ENCODE data around the gene EGLN2. TPM values are rescaled to one million over a fixed set of nuclear protein-coding genes. Genes with fewer than 3 reads are reported as not detected.

Gene EGLN2
- total and polyA plus RNA-seq, 2 donors (not counting 3 experiments of a cell fraction or from before 2014, with no cell fraction given): 118 to 152 TPM

DNA sequence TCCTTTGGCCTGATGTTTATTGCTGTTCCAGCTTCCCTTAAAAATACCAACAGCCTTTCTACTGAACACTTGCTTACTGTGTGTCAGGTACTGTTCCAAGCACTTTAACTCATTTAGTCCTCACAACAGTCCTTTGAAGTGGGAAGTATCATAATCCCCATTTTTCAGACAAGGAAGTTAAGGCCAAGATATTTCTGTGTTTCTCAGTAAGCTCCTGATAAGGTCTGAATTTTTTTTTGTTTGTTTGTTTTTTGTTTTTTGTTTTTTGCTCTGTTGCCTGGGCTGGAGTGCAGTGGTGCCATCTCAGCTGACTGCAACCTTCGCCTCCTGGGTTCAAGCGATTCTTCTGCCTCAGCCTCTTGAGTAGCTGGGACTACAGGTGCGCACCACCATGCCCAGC, 40.5 kb upstream of the EGLN2 start:
- FAIRE-seq (peak; percentile 31), DNase-seq (ENCODE audit: low read depth, low spot score) (no peak)
- Histone ChIP-seq H3K9me1 (replicated peaks; ENCODE audit: control insufficient read depth, extremely low read depth, insufficient read depth, low read length) (no peaks in the 10 kb centered on the region), H3K79me2 (ENCODE audit: control insufficient read depth, insufficient read depth, low read length) (peaks cover 63% of the 10 kb centered on the region), H2AFZ (ENCODE audit: low read depth, low read length) (no peak overlapping the region), H3K9me3 (replicated peaks; ENCODE audit: control insufficient read depth, insufficient read depth, low read length) (no peaks in the 10 kb centered on the region), H3K9ac (replicated peaks; ENCODE audit: extremely low read depth, insufficient read depth, low read length) (no peak overlapping the region), H3K27me3 (ENCODE audit: control insufficient read depth in 2 of 2, insufficient read depth in 2 of 2, low read length in 2 of 2) (no peaks in the 10 kb centered on the region), H3K27ac (ENCODE audit: insufficient read depth, low read depth, low read length) (no peak overlapping the region), H3K4me3 (replicated peaks in 1 of 3; ENCODE audit: insufficient read depth in 1 of 3, low read depth in 1 of 3, low read length in 3 of 3) (no peak overlapping the region), H4K20me1 (replicated peaks; ENCODE audit: control insufficient read depth, extremely low read depth, insufficient read depth, low read length) (no peaks in the 10 kb centered on the region), H3K4me1 (ENCODE audit: control insufficient read depth, extremely low read depth, insufficient read depth, low read length) (peaks cover 33% of the 10 kb centered on the region), H3K36me3 (ENCODE audit: control insufficient read depth in 2 of 2, extremely low read depth in 1 of 2, insufficient read depth in 2 of 2, low read length in 2 of 2) (peaks cover 24 to 51% of the 10 kb centered on the region in 2 experiments), H3K4me2 (ENCODE audit: insufficient read depth, low read length) (no peak overlapping the region)
- POLR2A ChIA-PET: interaction anchor here (1.7 kb wide), 1 partner anchor 19 kb away, joined by 5 read pairs; the partner anchor contains the start of gene RAB4B
- CTCF ChIA-PET: interaction anchor here (0.5 to 2.0 kb wide), 3 partner anchors 13 to 78 kb away, joined by 3 to 5 read pairs (median 5); partner anchors contain the start of gene EGLN2
- no TSS peak for BruUV-seq (replicated peaks)
- dilution Hi-C loops (cut with MboI; ENCODE audit: extremely low pct_ligation_motif_present, low sequenced_read_pairs) (no loop called here), intact Hi-C loops (cut with micrococcal nuclease) (no loop called here)
- no peak for TF ChIP-seq JUN (IDR thresholded peaks at IDR 0.05; ENCODE audit: borderline replicate concordance, insufficient read depth, insufficient read length, low read depth)
- TF ChIP-seq FOS (IDR thresholded peaks at IDR 0.05; ENCODE audit: borderline replicate concordance, insufficient read depth, low read length): no peak
- no peak for TF ChIP-seq MYC (IDR thresholded peaks at IDR 0.05; ENCODE audit: low read depth, low read length)
- TF ChIP-seq CTCF (IDR thresholded peaks at IDR 0.05; ENCODE audit: extremely low read depth in 1 of 2, insufficient read depth in 1 of 2, low read depth in 1 of 2, low read length in 2 of 2): no peak
- TF ChIP-seq POLR2A (IDR thresholded peaks at IDR 0.05; ENCODE audit: low read depth, low read length): no peak
- TF ChIP-seq, protein P1, sequence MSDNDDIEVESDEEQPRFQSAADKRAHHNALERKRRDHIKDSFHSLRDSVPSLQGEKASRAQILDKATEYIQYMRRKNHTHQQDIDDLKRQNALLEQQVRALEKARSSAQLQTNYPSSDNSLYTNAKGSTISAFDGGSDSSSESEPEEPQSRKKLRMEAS (IDR thresholded peaks at IDR 0.05; ENCODE audit: insufficient read depth, insufficient read length): no peak
- TF ChIP-seq GATA2 (IDR thresholded peaks at IDR 0.05; ENCODE audit: insufficient read depth, insufficient read length, low read depth, low read length): no peak
- no peak for TF ChIP-seq EZH2 (IDR thresholded peaks at IDR 0.05; ENCODE audit: borderline replicate concordance, low read depth, low read length, severe bottlenecking)
- no peak for TF ChIP-seq POLR2AphosphoS5 (IDR thresholded peaks at IDR 0.05; ENCODE audit: insufficient read depth, low read depth, low read length)

Data from endothelial cell of umbilical vein (primary cell).